Upper lobe of right lung (tissue), 1 donor: ENCODE results near the gene TRIM47. TPM values are rescaled to one million over a fixed set of nuclear protein-coding genes. Genes with fewer than 3 reads are reported as not detected.
A peak's percentile ranks its signal among the peaks of the same experiment; 100 is the strongest.

Experiments
- ATAC-seq: fragments of 200-7000 bp; cut with Tn5 transposase; one replicate; pipeline ENCODE4 v1.9.1; 2020; ENCODE audit warnings: mild to moderate bottlenecking, moderate library complexity
- DNase-seq: peaks from one replicate; pipeline ENCODE4 v3.0.0-alpha.2; 2020
- H3K27ac ChIP-seq: fragments of 200-600 bp; one replicate; pipeline ENCODE4 v1.8.0; 2022
- H3K27me3 ChIP-seq: fragments of 200-600 bp; one replicate; pipeline ENCODE4 v1.8.0; 2022; ENCODE audit warnings: mild to moderate bottlenecking
- H3K36me3 ChIP-seq: fragments of 200-600 bp; one replicate; pipeline ENCODE4 v1.8.0; 2022
- H3K4me1 ChIP-seq: fragments of 200-600 bp; one replicate; pipeline ENCODE4 v1.8.0; 2022
- H3K4me3 ChIP-seq: fragments of 200-600 bp; one replicate; pipeline ENCODE4 v1.8.0; 2022; ENCODE audit warnings: mild to moderate bottlenecking
- H3K9me3 ChIP-seq: fragments of 200-600 bp; one replicate; pipeline ENCODE4 v1.8.0; 2022
- CTCF ChIP-seq: fragments of 200-600 bp; IDR thresholded peaks from one replicate; pipeline ENCODE4 v1.8.0; 2022; ENCODE audit warnings: antibody characterized with exemption
- intact Hi-C: fragments of 100-400 bp; cut with DNase I; formaldehyde crosslinking; loops from one replicate; pipeline ENCODE4 v1.11.0; 2022
- total RNA-seq: library from RNA; stranded (reverse); fragmentation: NEBNext Ultra II Directional; extraction: Animal tissue kit (Norgen Biotek cat#: 25700); gene quantifications from one replicate; pipeline ENCODE4 v1.2.1, GENCODE V29; 2021
- donor health status: DM: no; HTN: yes; CAD: no; lungs with severe emphysema.

Gene TRIM47
- total RNA-seq, 1 donor from 2014 or later = 31.0 TPM

DNA sequence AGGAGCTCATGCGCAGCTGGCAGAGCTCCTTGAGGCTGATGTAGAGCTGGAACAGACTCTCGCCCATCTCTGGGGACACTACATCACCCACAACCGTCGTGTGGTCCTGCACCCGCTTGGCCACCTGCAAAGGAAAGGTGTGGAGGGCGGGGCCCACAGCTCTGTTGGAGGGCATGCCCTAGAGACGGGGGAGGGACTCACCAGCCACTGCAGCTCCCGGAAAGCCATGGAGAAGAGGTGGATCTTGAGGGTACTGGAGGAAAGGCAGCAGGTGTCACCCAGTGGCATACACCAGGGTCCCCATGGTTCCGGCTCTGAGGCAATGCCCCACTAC is 42.8 kb downstream of the TRIM47 start:
- ATAC-seq = no peak
- Histone ChIP-seq H3K4me3 (no peak overlapping the region), H3K4me1 (no peaks in the 10 kb centered on the region), H3K27me3 (no peaks in the 10 kb centered on the region), H3K9me3 (no peaks in the 10 kb centered on the region), H3K36me3 (peaks cover 45% of the 10 kb centered on the region), H3K27ac (no peak overlapping the region)
- intact Hi-C loops = no loop called here
- no peak for TF ChIP-seq CTCF
- no peak for DNase-seq

DNA sequence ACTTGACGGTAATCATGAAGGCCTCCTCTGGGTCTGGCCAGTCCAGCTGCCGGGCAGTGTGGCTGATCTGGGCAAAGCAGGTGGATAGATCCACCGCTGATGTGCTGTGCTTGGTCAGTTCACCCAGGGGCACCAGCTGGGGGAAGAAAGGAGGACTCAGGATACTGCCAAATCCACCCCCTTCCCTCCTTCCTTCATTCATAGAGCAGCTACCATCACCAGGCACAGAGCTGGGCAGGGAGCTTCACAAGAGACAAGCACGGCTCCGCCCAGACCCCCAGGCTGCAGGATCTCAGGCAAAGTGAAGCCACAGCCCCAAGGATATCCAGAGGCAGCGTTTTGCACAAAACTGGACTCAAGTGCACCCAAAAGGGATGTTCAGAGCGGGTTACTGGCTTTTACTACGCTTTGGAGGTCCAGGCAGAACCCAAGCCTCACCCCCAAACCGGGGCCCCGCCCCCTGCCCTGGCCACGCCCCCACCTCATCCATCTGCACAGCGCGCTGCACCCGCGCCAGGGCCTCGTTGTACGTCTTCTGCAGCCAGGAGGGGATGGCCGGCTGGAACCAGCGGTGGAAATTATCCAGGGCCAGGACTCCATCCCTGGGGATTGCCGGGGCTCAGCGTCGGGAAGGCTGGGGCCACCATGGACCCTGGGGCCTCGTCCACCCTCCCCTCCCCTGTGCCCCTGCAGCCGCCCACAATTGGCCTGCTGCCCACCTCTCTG is 43.3 kb downstream of the TRIM47 start:
- no peak for DNase-seq
- Histone ChIP-seq H3K9me3 (no peaks in the 10 kb centered on the region), H3K4me3 (no peak overlapping the region), H3K4me1 (no peaks in the 10 kb centered on the region), H3K27ac (no peak overlapping the region), H3K36me3 (peaks cover 45% of the 10 kb centered on the region), H3K27me3 (no peaks in the 10 kb centered on the region)
- ATAC-seq = no peak
- intact Hi-C loops = no loop called here
- TF ChIP-seq CTCF = no peak

- no peak overlapping the region for H3K27ac ChIP-seq
- no peaks in the 10 kb centered on the region for H3K27me3 ChIP-seq
- peaks cover 47% of the 10 kb centered on the region for H3K36me3 ChIP-seq
- TF ChIP-seq CTCF = no peak
- DNase-seq (peak; percentile 35), ATAC-seq (no peak)
- H3K4me1 ChIP-seq = no peaks in the 10 kb centered on the region
- no peak overlapping the region for H3K4me3 ChIP-seq
- no peaks in the 10 kb centered on the region for H3K9me3 ChIP-seq
- intact Hi-C loops = no loop called here
Observed at GRCh38 chr17:75834279-75834920, 44.0 kb downstream of the TRIM47 start.

DNA sequence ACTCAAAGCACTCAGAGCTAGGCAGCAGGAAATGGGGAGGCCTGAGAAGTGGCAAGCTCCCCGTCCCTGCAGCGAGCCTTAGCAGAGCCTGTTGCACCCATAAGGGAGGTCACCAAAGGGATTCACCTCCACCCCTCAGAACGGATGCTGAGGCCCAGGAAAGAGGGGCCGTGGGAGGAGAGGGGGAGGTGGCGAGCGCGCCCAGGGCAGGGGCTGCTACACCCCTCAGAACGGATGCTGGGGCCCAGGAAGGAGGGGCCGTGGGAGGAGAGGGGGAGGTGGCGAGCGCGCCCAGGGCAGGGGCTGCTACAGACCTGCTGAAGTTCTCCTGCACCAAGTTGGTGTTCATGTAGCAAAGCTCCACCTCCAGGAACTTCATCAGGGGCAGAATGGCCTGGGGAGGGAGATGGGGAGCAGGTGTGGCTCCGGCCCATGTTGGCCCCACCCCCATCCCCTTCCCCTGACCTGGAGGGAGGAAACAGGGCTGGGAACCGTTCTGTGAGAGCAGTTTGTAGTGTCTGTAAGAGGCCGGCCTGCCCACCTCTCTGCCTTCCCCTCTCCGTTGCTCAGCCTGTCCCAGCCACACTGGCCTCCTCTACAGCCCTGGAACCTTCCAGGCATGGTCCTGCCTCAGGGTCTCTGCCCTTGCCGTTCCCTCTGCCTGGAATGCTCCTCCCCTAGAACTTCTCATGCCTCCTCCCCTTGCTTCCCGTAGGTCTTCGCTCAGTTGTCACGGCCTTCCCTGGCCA is 45.6 kb downstream of the TRIM47 start:
- ATAC-seq (no peak), DNase-seq (no peak)
- Histone ChIP-seq H3K36me3 (peaks cover 60% of the 10 kb centered on the region), H3K4me1 (peaks cover 6% of the 10 kb centered on the region), H3K27me3 (no peaks in the 10 kb centered on the region), H3K27ac (peak overlapping the region; percentile 72), H3K4me3 (no peak overlapping the region), H3K9me3 (no peaks in the 10 kb centered on the region)
- TF ChIP-seq CTCF = no peak
- intact Hi-C loops = no loop called here

GRCh38 chr17:75832164-75832651 is 46.2 kb downstream of the TRIM47 start:
- no peak for TF ChIP-seq CTCF
- no peaks in the 10 kb centered on the region for H3K27me3 ChIP-seq
- intact Hi-C loops = no loop called here
- H3K36me3 ChIP-seq = peaks cover 60% of the 10 kb centered on the region
- peaks cover 13% of the 10 kb centered on the region for H3K4me1 ChIP-seq
- H3K4me3 ChIP-seq = no peak overlapping the region
- DNase-seq = peak; percentile 67
- H3K9me3 ChIP-seq = no peaks in the 10 kb centered on the region
- ATAC-seq = peak; percentile 70
- H3K27ac ChIP-seq = peak overlapping the region; percentile 72
